Endothelial cell of umbilical vein (primary cell): ENCODE results near the gene SPPL2B. TPM values are rescaled to one million over a fixed set of nuclear protein-coding genes. Genes with fewer than 3 reads are reported as not detected.

Source experiments
- BruUV-seq: library from RNA; stranded (reverse); fragments of 400-500 nt; replicated peaks from 2 replicates; lab custom pipeline; 2021; lab: Mats Ljungman, UMichigan
- CTCF ChIA-PET: fragments of 300-600, 350-600 bp; sonication (Branson Sonifier 250); formaldehyde crosslinking; loops from one replicate; lab custom pipeline; 2021; ENCODE audit warnings: antibody characterized with exemption, inconsistent platforms; lab: Charles Lee
- POLR2A ChIA-PET: fragments of 300-600, 350-600 bp; sonication (Branson Sonifier 250); formaldehyde crosslinking; loops from one replicate; lab custom pipeline; 2021; ENCODE audit warnings: antibody characterized with exemption, inconsistent platforms; lab: Charles Lee
- DNase-seq: peaks from one replicate; pipeline ENCODE4 v3.0.0-alpha.2; 2011; ENCODE audit warnings: low read depth, low spot score
- FAIRE-seq: peaks from 2 replicates; lab custom pipeline; 2011; peaks lifted over from hg19 to GRCh38; lab: Jason Lieb, UNC
- H2AFZ ChIP-seq: 2 replicates; pipeline ENCODE4 v1.6.0; 2012; ENCODE audit warnings: low read depth, low read length, control low read depth, inconsistent platforms
- H3K27ac ChIP-seq: 2 replicates; pipeline ENCODE4 v1.5.1; 2011; ENCODE audit warnings: low read depth, mild to moderate bottlenecking, control low read depth, low read length, moderate library complexity; ENCODE audit not compliant: insufficient read depth
- H3K27me3 ChIP-seq, 2 experiments: 2 replicates each; pipeline versions ENCODE4 v1.6.0 to v1.6.1; 2011; ENCODE audit warnings: low read length in 2 of 2, mixed read lengths in 1 of 2; ENCODE audit not compliant: control insufficient read depth in 2 of 2, insufficient read depth in 2 of 2
- H3K36me3 ChIP-seq, 2 experiments: 2 replicates in 1 of 2; 3 replicates in 1 of 2; pipeline ENCODE4 v1.5.1; 2011; ENCODE audit warnings: low read length in 2 of 2, mild to moderate bottlenecking in 1 of 2, moderate library complexity in 1 of 2; ENCODE audit not compliant: control insufficient read depth in 2 of 2, insufficient read depth in 2 of 2; ENCODE audit errors: extremely low read depth in 1 of 2
- H3K4me1 ChIP-seq: 3 replicates; pipeline ENCODE4 v1.5.1; 2011; ENCODE audit warnings: mild to moderate bottlenecking, low read length; ENCODE audit not compliant: control insufficient read depth, insufficient read depth; ENCODE audit errors: extremely low read depth
- H3K4me2 ChIP-seq: 2 replicates; pipeline ENCODE4 v1.6.1; 2011; ENCODE audit warnings: low read length, control low read depth, mixed read lengths; ENCODE audit not compliant: insufficient read depth
- H3K4me3 ChIP-seq, 3 experiments: fragments of 200-600 bp in 1 of 3; sonication (generic), shearing (Covaris generic) in 1 of 3; replicated peaks in 1 of 3; 2 replicates each; pipeline ENCODE4 v1.5.1; 2011 to 2016; ENCODE audit warnings: control low read depth in 3 of 3, low read length in 3 of 3, mild to moderate bottlenecking in 2 of 3, inconsistent platforms in 1 of 3, low read depth in 1 of 3, moderate library complexity in 1 of 3; ENCODE audit not compliant: insufficient read depth in 1 of 3
- H3K79me2 ChIP-seq: 2 replicates; pipeline ENCODE4 v1.6.0; 2012; ENCODE audit warnings: low read length, inconsistent platforms; ENCODE audit not compliant: control insufficient read depth, insufficient read depth
- H3K9ac ChIP-seq: replicated peaks from 2 replicates; pipeline ENCODE3; 2011; ENCODE audit warnings: low read length, control low read depth; ENCODE audit not compliant: insufficient read depth; ENCODE audit errors: extremely low read depth
- H3K9me1 ChIP-seq: replicated peaks from 3 replicates; pipeline ENCODE4 v1.6.0; 2011; ENCODE audit warnings: mild to moderate bottlenecking, low read length; ENCODE audit not compliant: control insufficient read depth, insufficient read depth; ENCODE audit errors: extremely low read depth
- H3K9me3 ChIP-seq: replicated peaks from 2 replicates; pipeline ENCODE4 v1.5.1; 2012; ENCODE audit warnings: low read length, inconsistent platforms; ENCODE audit not compliant: control insufficient read depth, insufficient read depth
- H4K20me1 ChIP-seq: replicated peaks from 2 replicates; pipeline ENCODE3; 2011; ENCODE audit warnings: mild to moderate bottlenecking, low read length; ENCODE audit not compliant: control insufficient read depth, insufficient read depth; ENCODE audit errors: extremely low read depth
- CTCF ChIP-seq, 2 donors: IDR thresholded peaks; 1 replicate in 1 of 2; 2 replicates in 1 of 2; pipeline ENCODE4 v1.5.1; 2011; ENCODE audit warnings: low read length in 2 of 2, mild to moderate bottlenecking in 2 of 2, moderate library complexity in 2 of 2, control low read depth in 1 of 2, inconsistent platforms in 1 of 2, low read depth in 1 of 2; ENCODE audit not compliant: insufficient read depth in 1 of 2; ENCODE audit errors: extremely low read depth in 1 of 2
- EZH2 ChIP-seq: IDR thresholded peaks from 2 replicates; pipeline ENCODE4 v1.6.1; 2012; ENCODE audit warnings: borderline replicate concordance, low read depth, mild to moderate bottlenecking, moderate library complexity, low read length, inconsistent platforms; ENCODE audit not compliant: severe bottlenecking
- FOS ChIP-seq: IDR thresholded peaks from 2 replicates; pipeline ENCODE4 v1.6.1; 2011; ENCODE audit warnings: mild to moderate bottlenecking, low read length, moderate library complexity, borderline replicate concordance; ENCODE audit not compliant: insufficient read depth
- GATA2 ChIP-seq: IDR thresholded peaks from 2 replicates; pipeline ENCODE4 v1.7.0; 2011; ENCODE audit warnings: low read depth, mild to moderate bottlenecking, moderate library complexity, mixed read lengths, low read length; ENCODE audit not compliant: insufficient read length, insufficient read depth
- JUN ChIP-seq: IDR thresholded peaks from 2 replicates; pipeline ENCODE4 v1.6.1; 2011; ENCODE audit warnings: borderline replicate concordance, low read depth; ENCODE audit not compliant: insufficient read length, insufficient read depth
- MAX ChIP-seq: IDR thresholded peaks from 2 replicates; pipeline ENCODE4 v1.6.1; 2011; ENCODE audit not compliant: insufficient read depth, insufficient read length
- MYC ChIP-seq: IDR thresholded peaks from one replicate; pipeline ENCODE4 v1.6.1; 2011; ENCODE audit warnings: mild to moderate bottlenecking, low read depth, low read length
- POLR2A ChIP-seq: IDR thresholded peaks from 2 replicates; pipeline ENCODE4 v1.6.1; 2012; ENCODE audit warnings: low read depth, mild to moderate bottlenecking, control low read depth, low read length
- POLR2AphosphoS5 ChIP-seq: IDR thresholded peaks from 2 replicates; pipeline ENCODE4 v1.6.1; 2012; ENCODE audit warnings: low read depth, mild to moderate bottlenecking, control low read depth, low read length, moderate library complexity; ENCODE audit not compliant: insufficient read depth
- dilution Hi-C: fragments of 300-500 bp; cut with MboI; formaldehyde crosslinking; loops from one replicate; pipeline ENCODE4 v1.15.0; 2019; ENCODE audit warnings: low sequenced_read_pairs; ENCODE audit not compliant: extremely low pct_ligation_motif_present
- intact Hi-C: fragments of 100-400 bp; cut with micrococcal nuclease; formaldehyde crosslinking; loops from one replicate; pipeline ENCODE4 v1.10.0; 2022
- polyA plus RNA-seq, 4 experiments: library from polyadenylated mRNA; depleted of rRNA in 3 of 4; stranded (reverse) in 3 of 4; unstranded in 1 of 4; fragments of >200 nt; gene quantifications; 2 replicates each; pipeline versions ENCODE4 v1.2.1 to v1.2.3, GENCODE V29; 2011 to 2012; ENCODE audit warnings: missing spikeins in 1 of 4
- total RNA-seq: library from RNA; stranded (reverse); gene quantifications from 2 replicates; pipeline ENCODE4 v1.2.3, GENCODE V29; 2021

Gene SPPL2B
- total and polyA plus RNA-seq, 2 donors (not counting 3 experiments of a cell fraction or from before 2014, with no cell fraction given), result 60.7 to 62.7 TPM

GRCh38 chr19:2320049-2320448 lies 8.4 kb upstream of the SPPL2B start:
- intact Hi-C loops, result no loop called here
- Histone ChIP-seq H3K27me3 (peaks cover 0 to 2% of the 10 kb centered on the region in 2 experiments), H3K9me1 (no peaks in the 10 kb centered on the region), H3K79me2 (peaks cover 4% of the 10 kb centered on the region), H2AFZ (no peak overlapping the region), H3K27ac (no peak overlapping the region), H3K4me3 (no peak overlapping the region), H3K4me1 (no peaks in the 10 kb centered on the region), H4K20me1 (no peaks in the 10 kb centered on the region), H3K9me3 (no peaks in the 10 kb centered on the region), H3K9ac (no peak overlapping the region), H3K4me2 (no peak overlapping the region), H3K36me3 (peaks cover 0 to 13% of the 10 kb centered on the region in 2 experiments)
- BruUV-seq, result no TSS peak
- CTCF ChIA-PET, result no interaction called here
- dilution Hi-C loops, result no loop called here
- TF ChIP-seq MAX (no peak), MYC (no peak), POLR2A (no peak), CTCF (IDR thresholded peaks at IDR 0.05; ENCODE audit: extremely low read depth in 1 of 2, insufficient read depth in 1 of 2, low read depth in 1 of 2, low read length in 2 of 2) (no peak), JUN (no peak), GATA2 (no peak), EZH2 (no peak), POLR2AphosphoS5 (no peak), FOS (no peak)
- DNase-seq (no peak), FAIRE-seq (no peak)
- POLR2A ChIA-PET, result no interaction called here
